ENCODE data around the gene MOXD1. TPM values are rescaled to one million over a fixed set of nuclear protein-coding genes. Genes with fewer than 3 reads are reported as not detected.

MOXD1 gene
- polyA plus RNA-seq, 1 donor (not counting 4 experiments of a cell fraction or from before 2014, with no cell fraction given): 2.7 TPM

GRCh38 chr6:132333639-132334520, 67.4 kb downstream of the MOXD1 start:
- no peak overlapping the region for H3K4me3 ChIP-seq (ENCODE audit: control insufficient read depth in 2 of 3, extremely low read depth in 1 of 3, insufficient read depth in 2 of 3, low read depth in 1 of 3, low read length in 3 of 3)
- FAIRE-seq: peak; percentile 98
- H3K27ac ChIP-seq (ENCODE audit: control insufficient read depth, insufficient read depth, low read length): no peak overlapping the region

GRCh38 chr6:132330759-132331158, 70.5 kb downstream of the MOXD1 start:
- FAIRE-seq: peak; percentile 65
- Histone ChIP-seq H3K9me1 (ENCODE audit: control insufficient read depth, extremely low read depth, insufficient read depth, low read length) (no peaks in the 10 kb centered on the region), H3K79me2 (ENCODE audit: control insufficient read depth, insufficient read depth, low read length) (no peaks in the 10 kb centered on the region), H3K4me3 (ENCODE audit: control insufficient read depth in 2 of 3, extremely low read depth in 1 of 3, insufficient read depth in 2 of 3, low read depth in 1 of 3, low read length in 3 of 3) (no peak overlapping the region), H3K36me3 (ENCODE audit: control insufficient read depth in 2 of 2, extremely low read depth in 1 of 2, insufficient read depth in 2 of 2, low read length in 2 of 2) (no peaks in the 10 kb centered on the region), H3K27ac (ENCODE audit: control insufficient read depth, insufficient read depth, low read length) (peak overlapping the region; percentile 30), H4K20me1 (ENCODE audit: control insufficient read depth, extremely low read depth, insufficient read depth, low read length) (no peaks in the 10 kb centered on the region), H3K4me1 (ENCODE audit: control insufficient read depth, extremely low read depth, insufficient read depth, low read length) (peaks cover 20% of the 10 kb centered on the region), H3K9me3 (ENCODE audit: control insufficient read depth, low read depth, low read length) (no peaks in the 10 kb centered on the region), H3K9ac (ENCODE audit: control insufficient read depth, extremely low read depth, insufficient read depth, low read length) (no peak overlapping the region), H3K4me2 (ENCODE audit: control insufficient read depth, extremely low read depth, insufficient read depth, low read depth, low read length) (peak overlapping the region; percentile 54), H2AFZ (ENCODE audit: control insufficient read depth, low read length) (peak overlapping the region; percentile 65), H3K27me3 (ENCODE audit: control insufficient read depth, extremely low read depth, insufficient read depth, low read length) (no peaks in the 10 kb centered on the region)
- dilution Hi-C loops (cut with MboI; ENCODE audit: extremely low pct_ligation_motif_present, low sequenced_read_pairs): no loop called here
- TF ChIP-seq EZH2 (IDR thresholded peaks at IDR 0.05; ENCODE audit: low read length) (no peak), CTCF (optimal IDR thresholded peaks at IDR 0.05 in 1 of 3, IDR thresholded peaks at IDR 0.05 in 1 of 3, conservative IDR thresholded peaks at IDR 0.05 in 1 of 3; ENCODE audit: extremely low read depth in 1 of 3, insufficient read depth in 2 of 3, low read length in 3 of 3) (no peak)
- no peak for DNase-seq (ENCODE audit: low read depth, low spot score)

More at GRCh38 chr6:132333639-132334520, 67.4 kb downstream of the MOXD1 start:
- Histone ChIP-seq H3K79me2 (ENCODE audit: control insufficient read depth, insufficient read depth, low read length) (no peaks in the 10 kb centered on the region), H3K4me1 (ENCODE audit: control insufficient read depth, extremely low read depth, insufficient read depth, low read length) (peaks cover 30% of the 10 kb centered on the region), H3K9ac (ENCODE audit: control insufficient read depth, extremely low read depth, insufficient read depth, low read length) (no peak overlapping the region), H3K9me3 (ENCODE audit: control insufficient read depth, low read depth, low read length) (no peaks in the 10 kb centered on the region), H4K20me1 (ENCODE audit: control insufficient read depth, extremely low read depth, insufficient read depth, low read length) (no peaks in the 10 kb centered on the region), H3K36me3 (ENCODE audit: control insufficient read depth in 2 of 2, extremely low read depth in 1 of 2, insufficient read depth in 2 of 2, low read length in 2 of 2) (no peaks in the 10 kb centered on the region), H2AFZ (ENCODE audit: control insufficient read depth, low read length) (no peak overlapping the region), H3K9me1 (ENCODE audit: control insufficient read depth, extremely low read depth, insufficient read depth, low read length) (no peaks in the 10 kb centered on the region), H3K27me3 (ENCODE audit: control insufficient read depth, extremely low read depth, insufficient read depth, low read length) (no peaks in the 10 kb centered on the region), H3K4me2 (ENCODE audit: control insufficient read depth, extremely low read depth, insufficient read depth, low read depth, low read length) (peak overlapping the region; percentile 1)
- peak; percentile 33 for DNase-seq (ENCODE audit: low read depth, low spot score)
- TF ChIP-seq EZH2 (IDR thresholded peaks at IDR 0.05; ENCODE audit: low read length): no peak
- TF ChIP-seq CTCF (optimal IDR thresholded peaks at IDR 0.05 in 1 of 3, IDR thresholded peaks at IDR 0.05 in 1 of 3, conservative IDR thresholded peaks at IDR 0.05 in 1 of 3; ENCODE audit: extremely low read depth in 1 of 3, insufficient read depth in 2 of 3, low read length in 3 of 3): no peak
- dilution Hi-C loops (cut with MboI; ENCODE audit: extremely low pct_ligation_motif_present, low sequenced_read_pairs): no loop called here

All from keratinocyte (primary cell).